SK-N-SH treated with all-trans-retinoic acid at 6 μM for 48 hours (cell line): ENCODE data around the gene CDH4.

Source experiments
- ARNTL ChIP-seq: fragments of 450-650 bp; formaldehyde crosslinking; IDR thresholded peaks from 2 replicates; pipeline ENCODE4 v1.5.0; 2020; ENCODE audit warnings: low read depth, mild to moderate bottlenecking, moderate library complexity, borderline replicate concordance
- TOX ChIP-seq: fragments of 250-450 bp; sonication (Bioruptor Pico); IDR thresholded peaks from 2 replicates; pipeline ENCODE4 v1.8.0; 2021; ENCODE audit warnings: mild to moderate bottlenecking, moderate library complexity, borderline replicate concordance
- TSHZ2 ChIP-seq: fragments of 250-450 bp; sonication (Bioruptor Pico); IDR thresholded peaks from 2 replicates; pipeline ENCODE4 v1.5.0; 2020; ENCODE audit warnings: mild to moderate bottlenecking, moderate library complexity
- ZFP3 ChIP-seq: fragments of 250-450 bp; sonication (Bioruptor Pico); IDR thresholded peaks from 2 replicates; pipeline ENCODE4 v1.5.0; 2020; ENCODE audit warnings: mild to moderate bottlenecking, moderate library complexity

DNA sequence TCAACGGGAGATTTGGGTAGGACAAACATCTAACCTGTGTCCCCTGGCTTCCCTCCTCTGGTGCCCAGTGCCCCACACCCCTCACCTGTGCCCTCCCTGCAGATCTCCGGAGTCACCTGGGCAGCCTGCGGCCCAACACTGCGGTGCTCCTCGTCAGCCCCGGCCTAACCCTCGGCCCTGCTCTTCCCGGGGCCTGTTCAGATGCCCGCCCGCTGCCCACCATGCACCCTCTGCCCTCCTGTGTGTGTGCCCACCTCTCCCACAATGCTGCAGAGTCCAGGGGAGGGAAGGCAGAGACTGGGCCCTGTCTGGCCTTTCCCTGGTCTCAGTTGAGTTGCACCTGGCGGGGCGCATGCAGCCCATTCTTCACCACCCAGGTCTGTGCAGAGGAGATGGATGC lies 349.3 kb downstream of the CDH4 start:
- no peak for TF ChIP-seq ARNTL (CRISPR knock-in tag)
- no peak for TF ChIP-seq TOX
- no peak for TF ChIP-seq ZFP3 (CRISPR knock-in tag)
- no peak for TF ChIP-seq TSHZ2 (CRISPR knock-in tag)
